Endodermal cell (in vitro differentiated cells): ENCODE measurements around the gene POP7. TPM values are rescaled to one million over a fixed set of nuclear protein-coding genes. Genes with fewer than 3 reads are reported as not detected.
A peak's percentile ranks its signal among the peaks of the same experiment; 100 is the strongest.

ENCODE experiments used
- DNase-seq: peaks from one replicate; pipeline ENCODE4 v3.0.0-alpha.2; 2017
- H3K27ac ChIP-seq: 2 replicates; pipeline ENCODE4 v1.5.1; 2013; ENCODE audit warnings: mild to moderate bottlenecking, low read depth, low read length, moderate library complexity
- H3K27me3 ChIP-seq: 2 replicates; pipeline ENCODE4 v1.6.1; 2013; ENCODE audit warnings: mild to moderate bottlenecking, low read length, moderate library complexity; ENCODE audit not compliant: insufficient read depth, control insufficient read depth, poor library complexity, severe bottlenecking
- H3K36me3 ChIP-seq: 2 replicates; pipeline ENCODE4 v1.7.0; 2013; ENCODE audit warnings: mild to moderate bottlenecking, low read length, moderate library complexity; ENCODE audit not compliant: control insufficient read depth, insufficient read depth
- H3K4me1 ChIP-seq: one replicate; pipeline ENCODE4 v1.7.0; 2013; ENCODE audit warnings: low read length; ENCODE audit not compliant: control insufficient read depth, insufficient read depth
- H3K4me3 ChIP-seq: 2 replicates; pipeline ENCODE4 v1.5.1; 2013; ENCODE audit warnings: mild to moderate bottlenecking, low read length, moderate library complexity
- H3K9ac ChIP-seq: 2 replicates; pipeline ENCODE4 v1.6.1; 2013; ENCODE audit warnings: mild to moderate bottlenecking, low read length, moderate library complexity; ENCODE audit not compliant: poor library complexity, severe bottlenecking; ENCODE audit errors: extremely low read depth
- H3K9me3 ChIP-seq: 2 replicates; pipeline ENCODE4 v1.6.1; 2013; ENCODE audit warnings: mild to moderate bottlenecking, low read length, moderate library complexity; ENCODE audit not compliant: control insufficient read depth
- H3K27ac Mint-ChIP-seq: 2 replicates; pipeline ENCODE4 v1.8.0; 2020; ENCODE audit warnings: mixed read lengths
- H3K27me3 Mint-ChIP-seq: 2 replicates; pipeline ENCODE4 v1.8.0; 2021; ENCODE audit warnings: mild to moderate bottlenecking, mixed read lengths; ENCODE audit not compliant: insufficient read depth
- H3K36me3 Mint-ChIP-seq: 2 replicates; pipeline ENCODE4 v1.8.0; 2020; ENCODE audit warnings: low read depth, mixed read lengths
- H3K4me1 Mint-ChIP-seq: 2 replicates; pipeline ENCODE4 v1.8.0; 2020; ENCODE audit warnings: mixed read lengths
- H3K4me3 Mint-ChIP-seq: 2 replicates; pipeline ENCODE4 v1.8.0; 2020; ENCODE audit warnings: mild to moderate bottlenecking, moderate library complexity, mixed read lengths
- H3K9me3 Mint-ChIP-seq: 2 replicates; pipeline ENCODE4 v1.8.0; 2020; ENCODE audit warnings: mild to moderate bottlenecking, mixed read lengths
- CTCF ChIP-seq: fragments of 200-600 bp; sonication (generic); conservative IDR thresholded peaks from 2 replicates; pipeline ENCODE4 v1.5.0; 2021; ENCODE audit warnings: antibody characterized with exemption, mild to moderate bottlenecking
- WGBS, 2 experiments: methylation state at CpG; one replicate each; pipeline versions ENCODE4 v1.1.5 to v1.1.7; 2013; ENCODE audit warnings: missing lambda C conversion rate in 2 of 2, mixed read lengths in 1 of 2; ENCODE audit not compliant: insufficient coverage in 1 of 2, insufficient read length in 1 of 2; 5-methylcytosine and 5-hydroxymethylcytosine counted together
- total RNA-seq, 2 donors: library from RNA; stranded (reverse); fragmentation: NEBNext Ultra II Directional in 1 of 2; extraction: Animal tissue kit (Norgen Biotek cat#: 25700) in 1 of 2; gene quantifications; 2 replicates in 1 of 2; 3 replicates in 1 of 2; pipeline ENCODE4 v1.2.1, GENCODE V29; 2021

Gene POP7
- total RNA-seq, 2 donors from 2014 or later, result 51.7 to 59.2 TPM

DNA sequence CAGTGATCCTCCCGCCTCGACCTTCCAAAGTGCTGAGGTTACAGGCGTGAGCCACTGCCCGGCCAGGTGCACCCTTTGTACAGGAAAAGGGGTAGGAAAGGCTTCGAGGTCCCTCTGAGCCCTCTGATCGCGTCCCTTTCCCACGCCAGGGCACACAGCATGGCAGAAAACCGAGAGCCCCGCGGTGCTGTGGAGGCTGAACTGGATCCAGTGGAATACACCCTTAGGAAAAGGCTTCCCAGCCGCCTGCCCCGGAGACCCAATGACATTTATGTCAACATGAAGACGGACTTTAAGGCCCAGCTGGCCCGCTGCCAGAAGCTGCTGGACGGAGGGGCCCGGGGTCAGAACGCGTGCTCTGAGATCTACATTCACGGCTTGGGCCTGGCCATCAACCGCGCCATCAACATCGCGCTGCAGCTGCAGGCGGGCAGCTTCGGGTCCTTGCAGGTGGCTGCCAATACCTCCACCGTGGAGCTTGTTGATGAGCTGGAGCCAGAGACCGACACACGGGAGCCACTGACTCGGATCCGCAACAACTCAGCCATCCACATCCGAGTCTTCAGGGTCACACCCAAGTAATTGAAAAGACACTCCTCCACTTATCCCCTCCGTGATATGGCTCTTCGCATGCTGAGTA lies 871 bp downstream of the POP7 start:
- H3K36me3 ChIP-seq, result peaks cover 13% of the 10 kb centered on the region
- H3K36me3 Mint-ChIP-seq, result peaks cover 16% of the 10 kb centered on the region
- peak overlapping the region; percentile 89 for H3K4me3 ChIP-seq
- peak; percentile 65 for DNase-seq
- H3K4me1 ChIP-seq, result no peaks in the 10 kb centered on the region
- H3K9me3 ChIP-seq, result no peaks in the 10 kb centered on the region
- peak overlapping the region; percentile 89 for H3K9ac ChIP-seq
- H3K9me3 Mint-ChIP-seq, result no peaks in the 10 kb centered on the region
- peak overlapping the region; percentile 95 for H3K4me3 Mint-ChIP-seq
- H3K27ac Mint-ChIP-seq, result peak overlapping the region; percentile 94
- 32 to 35% methylated on average over 21 to 34 of the region's 34 CpGs for WGBS, 2 experiments
- H3K27me3 Mint-ChIP-seq, result no peaks in the 10 kb centered on the region
- no peak for TF ChIP-seq CTCF
- H3K27ac ChIP-seq, result no peak overlapping the region
- H3K4me1 Mint-ChIP-seq, result peaks cover 10% of the 10 kb centered on the region
- no peaks in the 10 kb centered on the region for H3K27me3 ChIP-seq

DNA sequence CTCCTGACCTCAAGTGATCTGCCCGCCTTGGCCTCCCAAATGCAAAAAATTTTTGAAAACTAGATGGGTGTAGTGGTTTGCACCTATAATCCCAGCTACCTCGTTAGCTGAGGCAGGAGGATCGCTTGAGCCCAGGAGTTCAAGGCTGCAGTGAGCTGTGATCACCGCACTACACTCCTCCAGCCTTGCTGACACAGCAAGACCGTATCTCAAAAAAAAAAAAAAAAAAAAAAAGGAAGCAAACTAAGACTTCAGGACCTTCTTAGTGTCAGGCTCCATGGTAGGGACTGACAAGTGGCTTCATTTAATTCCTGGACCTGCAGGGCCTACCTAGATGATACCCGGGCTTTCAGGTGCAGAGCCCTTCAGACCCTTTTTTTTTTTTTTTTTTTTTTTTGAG lies 2.5 kb downstream of the POP7 start:
- Mint-ChIP-seq H3K4me1 (peaks cover 10% of the 10 kb centered on the region), H3K36me3 (peaks cover 16% of the 10 kb centered on the region), H3K4me3 (no peak overlapping the region), H3K9me3 (no peaks in the 10 kb centered on the region), H3K27me3 (no peaks in the 10 kb centered on the region), H3K27ac (no peak overlapping the region)
- peaks cover 13% of the 10 kb centered on the region for H3K36me3 ChIP-seq
- no peak overlapping the region for H3K27ac ChIP-seq
- DNase-seq, result no peak
- no peaks in the 10 kb centered on the region for H3K27me3 ChIP-seq
- WGBS, 2 experiments, result 97 to 100% methylated on average over 4 to 6 of the region's 6 CpGs
- TF ChIP-seq CTCF, result no peak
- H3K9ac ChIP-seq, result no peak overlapping the region
- no peak overlapping the region for H3K4me3 ChIP-seq
- H3K9me3 ChIP-seq, result no peaks in the 10 kb centered on the region
- no peaks in the 10 kb centered on the region for H3K4me1 ChIP-seq

GRCh38 chr7:100710452-100710851 lies 4.5 kb downstream of the POP7 start:
- no peak for TF ChIP-seq CTCF
- Histone ChIP-seq H3K27ac (no peak overlapping the region), H3K27me3 (no peaks in the 10 kb centered on the region), H3K9ac (no peak overlapping the region), H3K4me1 (no peaks in the 10 kb centered on the region), H3K4me3 (no peak overlapping the region), H3K36me3 (peaks cover 13% of the 10 kb centered on the region), H3K9me3 (no peaks in the 10 kb centered on the region)
- peaks cover 2% of the 10 kb centered on the region for H3K27me3 Mint-ChIP-seq
- 91 to 95% methylated on average over 2 to 4 of the region's 4 CpGs for WGBS, 2 experiments
- H3K27ac Mint-ChIP-seq, result no peak overlapping the region
- no peak overlapping the region for H3K4me3 Mint-ChIP-seq
- no peaks in the 10 kb centered on the region for H3K9me3 Mint-ChIP-seq
- peaks cover 10% of the 10 kb centered on the region for H3K4me1 Mint-ChIP-seq
- peaks cover 16% of the 10 kb centered on the region for H3K36me3 Mint-ChIP-seq
- DNase-seq, result no peak
